K562 (cell line): ENCODE measurements around the gene CAMK2G. TPM values are rescaled to one million over a fixed set of nuclear protein-coding genes. Genes with fewer than 3 reads are reported as not detected.

Experiments used
- BHLHE40 ChIP-seq: IDR thresholded peaks from 2 replicates; pipeline ENCODE4 v1.6.1; 2011; ENCODE audit warnings: low read length, improper control_type of control experiment
- CBX3 ChIP-seq, 2 experiments: IDR thresholded peaks; 1 replicate in 1 of 2; 2 replicates in 1 of 2; pipeline ENCODE4 v1.6.1; 2012; ENCODE audit warnings: inconsistent platforms in 2 of 2, low read length in 2 of 2, borderline replicate concordance in 1 of 2, control low read depth in 1 of 2
- CTBP1 ChIP-seq: fragments of 450-650 bp; IDR thresholded peaks from 2 replicates; pipeline ENCODE4 v1.6.1; 2016; ENCODE audit warnings: borderline replicate concordance
- DNMT1 ChIP-seq: fragments of 450-650 bp; IDR thresholded peaks from 2 replicates; pipeline ENCODE4 v1.6.1; 2016; ENCODE audit warnings: antibody characterized with exemption, mild to moderate bottlenecking
- E2F3 ChIP-seq: fragments of 250-450 bp; sonication (Bioruptor Pico); IDR thresholded peaks from 2 replicates; pipeline ENCODE4 v1.4.0; 2020; ENCODE audit warnings: mild to moderate bottlenecking
- FOXP4 ChIP-seq: sonication (generic); formaldehyde crosslinking; IDR thresholded peaks from 2 replicates; pipeline ENCODE4 v1.8.0; 2022; ENCODE audit warnings: mild to moderate bottlenecking, missing genetic modification reagents, borderline replicate concordance
- JUN ChIP-seq, 2 experiments: sonication (generic) in 1 of 2; formaldehyde crosslinking in 1 of 2; IDR thresholded peaks; 2 replicates each; pipeline versions ENCODE4 v1.6.1 to v1.8.0; 2012 to 2022; ENCODE audit warnings: borderline replicate concordance in 2 of 2, mild to moderate bottlenecking in 2 of 2, improper control_type of control experiment in 1 of 2, low read depth in 1 of 2, low read length in 1 of 2, missing genetic modification reagents in 1 of 2
- MEIS2 ChIP-seq: fragments of 450-650 bp; IDR thresholded peaks from 2 replicates; pipeline ENCODE4 v1.6.1; 2014; ENCODE audit warnings: mild to moderate bottlenecking; ENCODE audit not compliant: partially characterized antibody
- RBFOX2 ChIP-seq: fragments of 200-400 bp; formaldehyde crosslinking; IDR thresholded peaks from 2 replicates; pipeline ENCODE4 v1.6.1; 2017; ENCODE audit warnings: low read depth, mild to moderate bottlenecking, low read length, moderate library complexity
- RCOR1 ChIP-seq, 2 experiments: IDR thresholded peaks; 2 replicates each; pipeline ENCODE4 v1.6.1; 2012; ENCODE audit warnings: low read depth in 2 of 2, low read length in 2 of 2, borderline replicate concordance in 1 of 2, improper control_type of control experiment in 1 of 2
- SAP30 ChIP-seq: fragments of 200-600 bp; sonication (generic); IDR thresholded peaks from 2 replicates; pipeline ENCODE4 v1.6.1; 2012; ENCODE audit warnings: borderline replicate concordance, low read depth, mild to moderate bottlenecking, moderate library complexity, low read length, control low read depth, inconsistent platforms; ENCODE audit not compliant: insufficient read depth, poor library complexity, severe bottlenecking
- SRSF9 ChIP-seq: fragments of 200-400 bp; formaldehyde crosslinking; IDR thresholded peaks from 2 replicates; pipeline ENCODE4 v1.6.1; 2017; ENCODE audit warnings: low read depth, low read length, borderline replicate concordance
- TEAD2 ChIP-seq: fragments of 450-650 bp; IDR thresholded peaks from 2 replicates; pipeline ENCODE4 v1.6.1; 2016; ENCODE audit warnings: missing genetic modification characterization, control low read depth, missing compliant biosample characterization
- ZFP36 ChIP-seq: fragments of 150-350 bp; IDR thresholded peaks from 2 replicates; pipeline ENCODE4 v1.6.1; 2018; ENCODE audit warnings: low read length, low read depth; ENCODE audit not compliant: partially characterized antibody
- ZNF384 ChIP-seq: IDR thresholded peaks from 2 replicates; pipeline ENCODE4 v1.6.1; 2012; ENCODE audit warnings: low read depth, low read length, improper control_type of control experiment
- ZNF445 ChIP-seq: fragments of 250-450 bp; sonication (Bioruptor Pico); IDR thresholded peaks from 2 replicates; pipeline ENCODE4 v1.4.0; 2020; ENCODE audit warnings: low read depth, mild to moderate bottlenecking, moderate library complexity
- ZZZ3 ChIP-seq: fragments of 450-650 bp; IDR thresholded peaks from 2 replicates; pipeline ENCODE4 v1.6.1; 2016; ENCODE audit warnings: antibody characterized with exemption, mild to moderate bottlenecking, moderate library complexity
- polyA plus RNA-seq, 8 experiments: library from polyadenylated mRNA; depleted of rRNA in 4 of 8; stranded (reverse) in 5 of 8; unstranded in 3 of 8; fragments of >200 nt; fragmentation: Nextera tagmentation in 2 of 8; fragmentation: Illumina TruSeq in 1 of 8; extraction: Ambion mirVana in 2 of 8; extraction: Trizol in 1 of 8; gene quantifications; 2 replicates each; pipeline versions ENCODE4 v1.2.1 to v1.2.3, GENCODE V29; 2011 to 2014; ENCODE audit warnings: inconsistent platforms in 1 of 8, missing spikeins in 1 of 8
- total RNA-seq, 7 experiments: library from RNA; depleted of rRNA in 6 of 7; stranded (reverse); fragments of >200 nt in 6 of 7; fragmentation: Illumina TruSeq in 2 of 7; extraction: Trizol in 2 of 7; gene quantifications; 2 replicates each; pipeline versions ENCODE4 v1.2.1 to v1.2.3, GENCODE V29; 2011 to 2021; ENCODE audit warnings: low replicate concordance in 1 of 7
- TF ChIP-seq, protein P1 (sequence below): fragments of 450-650 bp; IDR thresholded peaks from 2 replicates; pipeline ENCODE4 v1.6.1; 2016; ENCODE audit warnings: missing biosample characterization, missing genetic modification characterization

The CAMK2G gene
- total and polyA plus RNA-seq, 9 of the 15 experiments (the other 6 are each of a cell fraction or from before 2014, with no cell fraction given): 9.0 to 37.9 (median 32.6) TPM

GRCh38 chr10:73771722-73772280, 102.6 kb downstream of the CAMK2G start (continued):
- TF ChIP-seq FOXP4 (0 out of 2 replicates have a peak, but pooled peaks have one; percentile 29), BHLHE40 (peak; percentile 42; the same call in 1 of the 2 replicates), DNMT1 (0 out of 2 replicates have a peak, but pooled peaks have one; percentile 49), ZFP36 (no peak), JUN (IDR thresholded peaks at IDR 0.05; ENCODE audit: borderline replicate concordance, low read depth, low read length) (0 out of 2 replicates have a peak, but pooled peaks have one; percentile 3), JUN (CRISPR knock-in tag; IDR thresholded peaks at IDR 0.05; ENCODE audit: borderline replicate concordance) (no peak), RCOR1 (IDR thresholded peaks at IDR 0.05; ENCODE audit: borderline replicate concordance in 1 of 2, low read depth in 2 of 2, low read length in 2 of 2) (0 out of 4 replicates have a peak, but pooled peaks of 1 of the 2 experiments have one; percentile 2), ZZZ3 (no peak), CBX3 (IDR thresholded peaks at IDR 0.05; ENCODE audit: borderline replicate concordance in 1 of 2, low read length in 2 of 2) (no peak), SRSF9 (no peak), RBFOX2 (no peak), ZNF384 (no peak), MEIS2 (peak; percentile 88), ZNF445 (CRISPR knock-in tag) (0 out of 2 replicates have a peak, but pooled peaks have one; percentile 6), CTBP1 (no peak), TEAD2 (tag) (no peak), SAP30 (no peak), E2F3 (CRISPR knock-in tag) (no peak)
- TF ChIP-seq, protein P1, sequence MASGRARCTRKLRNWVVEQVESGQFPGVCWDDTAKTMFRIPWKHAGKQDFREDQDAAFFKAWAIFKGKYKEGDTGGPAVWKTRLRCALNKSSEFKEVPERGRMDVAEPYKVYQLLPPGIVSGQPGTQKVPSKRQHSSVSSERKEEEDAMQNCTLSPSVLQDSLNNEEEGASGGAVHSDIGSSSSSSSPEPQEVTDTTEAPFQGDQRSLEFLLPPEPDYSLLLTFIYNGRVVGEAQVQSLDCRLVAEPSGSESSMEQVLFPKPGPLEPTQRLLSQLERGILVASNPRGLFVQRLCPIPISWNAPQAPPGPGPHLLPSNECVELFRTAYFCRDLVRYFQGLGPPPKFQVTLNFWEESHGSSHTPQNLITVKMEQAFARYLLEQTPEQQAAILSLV (tag): no peak
